SK-N-SH (cell line): ENCODE results near the gene GAS7.

Experiments used
- CTCF ChIP-seq: fragments of 200-600 bp; sonication (generic); IDR thresholded peaks from 2 replicates; pipeline ENCODE4 v1.6.1; 2017; ENCODE audit warnings: antibody characterized with exemption, mild to moderate bottlenecking, moderate library complexity
- EP300 ChIP-seq, 2 experiments: IDR thresholded peaks; 2 replicates each; pipeline versions ENCODE4 v1.4.0 to v1.6.1; 2012; ENCODE audit warnings: borderline replicate concordance in 1 of 2, low read depth in 1 of 2, low read length in 1 of 2
- EZH2phosphoT487 ChIP-seq: fragments of 200-600 bp; sonication (generic); IDR thresholded peaks from 2 replicates; pipeline ENCODE4 v1.6.1; 2017; ENCODE audit warnings: low read depth, mixed run types, mild to moderate bottlenecking, antibody characterized with exemption, moderate library complexity, borderline replicate concordance
- POLR2AphosphoS5 ChIP-seq: IDR thresholded peaks from 2 replicates; pipeline ENCODE4 v1.6.1; 2012; ENCODE audit warnings: low read depth, low read length
- RAD21 ChIP-seq: IDR thresholded peaks from 2 replicates; pipeline ENCODE4 v1.6.1; 2012; ENCODE audit warnings: mild to moderate bottlenecking, low read length
- TAF1 ChIP-seq: IDR thresholded peaks from 2 replicates; pipeline ENCODE4 v1.6.1; 2012; ENCODE audit warnings: low read depth, mild to moderate bottlenecking, low read length, moderate library complexity, borderline replicate concordance
- ZBTB33 ChIP-seq: IDR thresholded peaks from 2 replicates; pipeline ENCODE4 v1.4.0; 2012; ENCODE audit warnings: low read depth, borderline replicate concordance

GRCh38 chr17:10099051-10099571, 99.3 kb downstream of the GAS7 start:
- no peak for TF ChIP-seq EZH2phosphoT487
- no peak for TF ChIP-seq POLR2AphosphoS5
- TF ChIP-seq EP300 (IDR thresholded peaks at IDR 0.05; ENCODE audit: borderline replicate concordance in 1 of 2, low read depth in 1 of 2, low read length in 1 of 2), result no peak
- TF ChIP-seq TAF1, result no peak
- TF ChIP-seq RAD21, result no peak
- TF ChIP-seq CTCF, result no peak
- no peak for TF ChIP-seq ZBTB33
